OCI-LY1 (cell line): ENCODE results near the gene FKBP3.

Experiments used
- H2AFZ ChIP-seq: fragments of 200-600 bp; sonication (generic), shearing (Covaris generic); 2 replicates; pipeline ENCODE4 v1.6.0; 2014; ENCODE audit warnings: antibody characterized with exemption, mild to moderate bottlenecking, low read length
- H3F3A ChIP-seq: fragments of 200-600 bp; sonication (generic), shearing (Covaris generic); 2 replicates; pipeline ENCODE4 v1.6.0; 2014; ENCODE audit warnings: mild to moderate bottlenecking, antibody characterized with exemption, low read length, moderate library complexity; ENCODE audit not compliant: insufficient read depth
- H3K27ac ChIP-seq: fragments of 200-600 bp; sonication (generic); 2 replicates; pipeline ENCODE4 v1.5.1; 2014; ENCODE audit warnings: low read length, mixed run types, mild to moderate bottlenecking, low read depth; ENCODE audit not compliant: poor library complexity, severe bottlenecking
- H3K27me3 ChIP-seq: fragments of 200-600 bp; sonication (generic); 2 replicates; pipeline ENCODE4 v1.6.0; 2014; ENCODE audit warnings: antibody characterized with exemption, mild to moderate bottlenecking, low read length, moderate library complexity; ENCODE audit not compliant: insufficient read depth
- H3K36me3 ChIP-seq: fragments of 200-600 bp; sonication (generic); 2 replicates; pipeline ENCODE4 v1.6.1; 2014; ENCODE audit warnings: mild to moderate bottlenecking, antibody characterized with exemption, low read length, moderate library complexity, mixed read lengths; ENCODE audit not compliant: insufficient read depth
- H3K4me1 ChIP-seq: fragments of 200-600 bp; sonication (generic); 2 replicates; pipeline ENCODE4 v1.5.1; 2014; ENCODE audit warnings: mild to moderate bottlenecking, low read length, moderate library complexity; ENCODE audit not compliant: insufficient read depth, severe bottlenecking
- H3K4me2 ChIP-seq: fragments of 200-600 bp; sonication (generic), shearing (Covaris generic); 2 replicates; pipeline ENCODE4 v1.6.1; 2014; ENCODE audit warnings: low read length
- H3K4me3 ChIP-seq: fragments of 200-600 bp; sonication (generic); 2 replicates; pipeline ENCODE4 v1.5.1; 2014; ENCODE audit warnings: low read length, low read depth, mild to moderate bottlenecking, mixed read lengths; ENCODE audit not compliant: poor library complexity, severe bottlenecking
- H3K79me2 ChIP-seq: fragments of 200-600 bp; shearing (Covaris generic); 2 replicates; pipeline ENCODE4 v1.6.1; 2016; ENCODE audit warnings: mixed run types, low read length, mixed read lengths; ENCODE audit not compliant: insufficient read depth
- H3K9ac ChIP-seq: fragments of 200-600 bp; sonication (generic), shearing (Covaris generic); 2 replicates; pipeline ENCODE4 v1.6.1; 2014; ENCODE audit warnings: mild to moderate bottlenecking, low read length, mixed read lengths
- H3K9me2 ChIP-seq: fragments of 200-600 bp; sonication (generic), shearing (Covaris generic); 2 replicates; pipeline ENCODE4 v1.6.1; 2014; ENCODE audit warnings: low read depth, mild to moderate bottlenecking, low read length, mixed read lengths
- H3K9me3 ChIP-seq: fragments of 200-600 bp; shearing (Covaris generic); 2 replicates; pipeline ENCODE4 v1.6.1; 2014; ENCODE audit warnings: low read length, mixed read lengths
- H4K20me1 ChIP-seq: fragments of 200-600 bp; sonication (generic), shearing (Covaris generic); 2 replicates; pipeline ENCODE4 v1.6.0; 2016; ENCODE audit warnings: mild to moderate bottlenecking, low read length; ENCODE audit not compliant: insufficient read depth
- EZH2 ChIP-seq: fragments of 200-600 bp; sonication (generic), shearing (Covaris generic); IDR thresholded peaks from 2 replicates; pipeline ENCODE4 v1.8.0; 2017; ENCODE audit warnings: borderline replicate concordance, mixed run types, mild to moderate bottlenecking, antibody characterized with exemption, low read length, moderate library complexity, mixed read lengths
- TF ChIP-seq, protein P1 (sequence below): fragments of 200-600 bp; sonication (generic), shearing (Covaris generic); IDR thresholded peaks from 2 replicates; pipeline ENCODE4 v1.5.1; 2017; ENCODE audit warnings: mild to moderate bottlenecking, antibody characterized with exemption, low read length, moderate library complexity, mixed read lengths

FKBP3 gene

DNA sequence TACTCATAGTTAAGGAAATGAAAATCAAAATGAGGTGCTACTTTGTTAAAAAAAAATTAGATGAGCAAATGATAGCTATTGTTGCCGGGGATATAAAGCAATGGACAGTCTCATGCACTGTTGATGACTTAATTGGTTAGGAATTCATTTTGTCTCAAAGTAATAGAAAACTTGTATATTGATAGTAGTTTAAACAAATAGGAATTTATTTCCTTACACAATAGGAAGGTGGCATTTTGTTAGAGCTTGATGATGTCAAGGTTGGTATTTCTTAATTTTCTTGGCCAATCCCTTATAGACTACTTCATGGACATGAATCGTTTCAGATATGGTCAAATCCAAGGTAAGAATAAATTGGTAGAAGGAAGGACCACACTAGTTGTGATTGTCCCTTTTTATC, 42.6 kb downstream of the FKBP3 start:
- Histone ChIP-seq H4K20me1 (no peaks in the 10 kb centered on the region), H3K27ac (no peak overlapping the region), H3K4me2 (no peak overlapping the region), H3K4me3 (no peak overlapping the region), H3F3A (no peaks in the 10 kb centered on the region; the same call in 1 of the 2 replicates), H2AFZ (no peak overlapping the region), H3K9me3 (no peaks in the 10 kb centered on the region), H3K36me3 (peaks cover 75% of the 10 kb centered on the region), H3K9ac (no peak overlapping the region), H3K27me3 (no peaks in the 10 kb centered on the region), H3K9me2 (no peaks in the 10 kb centered on the region), H3K4me1 (peaks cover 30% of the 10 kb centered on the region), H3K79me2 (peaks cover 72% of the 10 kb centered on the region)
- TF ChIP-seq EZH2 = no peak
- TF ChIP-seq, protein P1, sequence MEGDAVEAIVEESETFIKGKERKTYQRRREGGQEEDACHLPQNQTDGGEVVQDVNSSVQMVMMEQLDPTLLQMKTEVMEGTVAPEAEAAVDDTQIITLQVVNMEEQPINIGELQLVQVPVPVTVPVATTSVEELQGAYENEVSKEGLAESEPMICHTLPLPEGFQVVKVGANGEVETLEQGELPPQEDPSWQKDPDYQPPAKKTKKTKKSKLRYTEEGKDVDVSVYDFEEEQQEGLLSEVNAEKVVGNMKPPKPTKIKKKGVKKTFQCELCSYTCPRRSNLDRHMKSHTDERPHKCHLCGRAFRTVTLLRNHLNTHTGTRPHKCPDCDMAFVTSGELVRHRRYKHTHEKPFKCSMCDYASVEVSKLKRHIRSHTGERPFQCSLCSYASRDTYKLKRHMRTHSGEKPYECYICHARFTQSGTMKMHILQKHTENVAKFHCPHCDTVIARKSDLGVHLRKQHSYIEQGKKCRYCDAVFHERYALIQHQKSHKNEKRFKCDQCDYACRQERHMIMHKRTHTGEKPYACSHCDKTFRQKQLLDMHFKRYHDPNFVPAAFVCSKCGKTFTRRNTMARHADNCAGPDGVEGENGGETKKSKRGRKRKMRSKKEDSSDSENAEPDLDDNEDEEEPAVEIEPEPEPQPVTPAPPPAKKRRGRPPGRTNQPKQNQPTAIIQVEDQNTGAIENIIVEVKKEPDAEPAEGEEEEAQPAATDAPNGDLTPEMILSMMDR = no peak

DNA sequence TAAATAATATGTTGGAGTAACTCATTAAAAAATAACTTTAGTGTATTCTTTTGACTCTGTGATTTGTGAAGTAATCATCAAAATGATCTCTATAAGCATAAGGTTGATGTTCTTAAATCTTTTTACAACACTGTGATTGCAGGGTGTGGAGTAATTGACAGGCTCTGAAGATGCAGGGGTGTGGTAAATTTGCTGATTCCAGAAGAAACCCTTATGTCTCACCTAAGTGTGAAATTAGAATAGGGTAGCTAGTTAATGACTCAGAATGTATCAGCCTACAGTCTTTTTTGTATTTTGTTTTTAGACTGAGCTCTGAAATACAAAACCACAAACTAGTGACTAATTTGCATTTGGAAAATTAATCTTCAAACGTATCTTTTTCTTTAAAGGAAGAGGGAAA, 44.5 kb downstream of the FKBP3 start:
- Histone ChIP-seq H3K79me2 (peaks cover 91% of the 10 kb centered on the region), H3K36me3 (peaks cover 57% of the 10 kb centered on the region), H3K27ac (no peak overlapping the region), H3K9ac (no peak overlapping the region), H4K20me1 (no peaks in the 10 kb centered on the region), H3F3A (no peaks in the 10 kb centered on the region; the same call in 1 of the 2 replicates), H3K9me2 (no peaks in the 10 kb centered on the region), H3K4me3 (no peak overlapping the region), H3K27me3 (no peaks in the 10 kb centered on the region), H2AFZ (no peak overlapping the region), H3K4me2 (no peak overlapping the region), H3K9me3 (no peaks in the 10 kb centered on the region), H3K4me1 (peaks cover 46% of the 10 kb centered on the region)
- TF ChIP-seq, protein P1 = no peak
- no peak for TF ChIP-seq EZH2

DNA sequence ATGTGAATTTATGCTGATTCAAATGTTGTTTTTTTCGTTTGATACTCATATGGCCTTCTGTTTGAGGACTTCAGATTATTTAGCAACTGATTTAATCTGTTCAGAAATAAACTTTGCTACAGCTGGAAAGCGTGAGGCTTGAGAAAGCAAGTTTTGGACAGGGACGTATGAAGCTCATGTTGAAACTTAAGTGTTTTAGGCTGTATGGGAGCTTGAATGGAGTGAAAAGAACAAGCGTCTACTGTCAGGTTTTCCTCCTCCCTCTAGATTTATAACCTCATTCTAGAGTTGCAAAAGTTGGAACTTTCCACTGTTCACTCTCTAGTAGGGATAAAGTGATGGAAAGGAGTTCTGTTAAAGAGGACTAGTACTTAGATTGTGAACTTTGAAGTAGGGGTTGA, 49.3 kb downstream of the FKBP3 start:
- peaks cover 58% of the 10 kb centered on the region for H3K79me2 ChIP-seq
- peaks cover 54% of the 10 kb centered on the region for H3K4me1 ChIP-seq
- no peaks in the 10 kb centered on the region for H3K9me2 ChIP-seq
- peak overlapping the region; percentile 87 for H3K4me2 ChIP-seq
- H2AFZ ChIP-seq = no peak overlapping the region
- no peaks in the 10 kb centered on the region for H3K9me3 ChIP-seq
- peak overlapping the region; percentile 81 for H3K27ac ChIP-seq
- no peaks in the 10 kb centered on the region for H3F3A ChIP-seq
- H3K9ac ChIP-seq = peak overlapping the region; percentile 90
- peak overlapping the region; percentile 92 for H3K4me3 ChIP-seq
- no peaks in the 10 kb centered on the region for H3K27me3 ChIP-seq
- TF ChIP-seq EZH2 = no peak
- TF ChIP-seq, protein P1 = no peak
- H3K36me3 ChIP-seq = peaks cover 20% of the 10 kb centered on the region
- H4K20me1 ChIP-seq = no peaks in the 10 kb centered on the region
